AG20443 (cell line): ENCODE measurements around the gene TRIM31.

Experiments
- DNase-seq: peaks from one replicate; pipeline ENCODE4 v3.0.0; 2012; ENCODE audit warnings: low spot score, mixed read lengths

TRIM31 gene

DNA sequence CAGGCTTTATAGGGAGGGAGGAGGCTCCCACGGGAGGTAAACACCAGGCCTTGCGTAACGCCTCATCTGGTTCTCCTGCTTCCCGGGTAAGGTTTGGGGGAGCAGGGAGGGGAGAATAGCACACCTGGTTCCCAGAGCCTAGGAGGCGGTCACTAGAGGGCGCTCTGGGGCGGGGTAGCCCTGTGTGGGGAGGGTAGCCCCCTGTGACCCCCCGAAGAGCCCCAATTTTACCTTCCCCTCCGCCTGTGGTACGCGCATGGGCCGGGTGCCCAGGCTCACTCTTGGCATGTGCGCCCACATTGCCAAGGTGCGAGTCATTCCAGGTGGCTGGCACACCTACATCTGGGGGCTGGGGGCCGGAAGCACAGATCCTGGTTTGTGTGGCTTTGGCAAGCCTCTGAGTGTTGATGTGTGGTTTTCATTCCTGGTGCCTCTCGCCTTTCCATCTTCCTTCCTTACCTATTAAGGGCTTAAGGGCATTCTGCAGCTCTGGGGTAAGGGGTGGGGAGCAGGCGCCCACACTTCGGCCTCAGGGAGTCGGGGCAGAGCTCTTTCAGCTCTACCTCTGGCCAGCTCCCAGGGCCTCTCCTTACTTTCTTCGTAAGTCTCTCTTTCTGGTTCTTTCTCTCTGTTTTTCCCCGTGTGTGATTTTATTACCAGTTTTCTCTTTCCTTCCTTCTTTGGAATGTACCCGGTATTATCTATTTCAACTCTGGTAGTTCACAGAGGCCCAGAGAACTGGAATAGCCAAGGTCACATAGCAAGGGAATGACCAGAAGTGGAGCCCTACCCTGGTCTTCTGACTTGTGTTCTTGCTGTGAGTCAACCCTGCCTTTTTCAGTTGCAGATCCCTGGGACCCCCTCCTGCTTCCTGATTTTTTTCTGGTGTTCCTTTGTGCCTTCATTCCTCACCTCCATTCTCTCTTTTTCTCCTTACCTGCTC is 36.8 kb downstream of the TRIM31 start:
- peak; percentile 17 for DNase-seq

DNA sequence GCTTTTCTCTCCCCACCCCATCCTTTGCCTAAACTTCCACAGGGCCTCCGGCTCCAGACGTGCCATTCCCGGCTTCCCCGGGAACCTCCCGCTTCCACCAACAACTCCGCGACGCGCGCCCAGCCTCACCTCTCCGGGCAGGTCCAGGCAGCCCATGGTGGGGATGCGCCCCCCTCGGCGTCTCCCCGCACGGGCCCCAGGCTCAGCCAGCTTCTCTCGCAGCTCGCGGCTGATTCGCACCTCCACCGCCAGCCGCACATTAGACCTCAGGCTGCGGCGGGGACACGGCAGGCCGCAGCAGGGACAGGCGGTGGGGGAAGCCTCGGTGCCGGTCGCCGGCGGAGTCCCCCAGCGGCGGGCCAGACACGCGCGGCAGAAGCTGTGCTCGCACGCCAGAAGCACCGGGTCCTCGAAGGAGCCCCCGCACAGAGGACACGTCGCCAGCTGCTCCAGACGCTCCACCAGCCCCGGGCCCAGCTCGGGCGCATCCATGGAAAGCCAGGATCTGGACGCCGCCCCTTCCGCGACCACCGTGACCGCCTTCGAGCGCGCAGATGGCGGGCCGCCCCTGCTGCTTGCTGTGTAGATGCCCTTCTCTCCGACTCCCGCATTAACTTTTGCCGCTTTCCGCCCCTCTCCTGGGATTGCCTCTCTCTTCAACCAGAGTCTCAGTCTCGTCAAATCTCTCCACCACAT is 37.6 kb downstream of the TRIM31 start, which contains the start of gene RNF39:
Gene RNF39 (minus strand): TSS at position 676 of the 696 bp plus-strand sequence. CDS start 184 bp downstream, at position 492.
- DNase-seq = peak; percentile 20

DNA sequence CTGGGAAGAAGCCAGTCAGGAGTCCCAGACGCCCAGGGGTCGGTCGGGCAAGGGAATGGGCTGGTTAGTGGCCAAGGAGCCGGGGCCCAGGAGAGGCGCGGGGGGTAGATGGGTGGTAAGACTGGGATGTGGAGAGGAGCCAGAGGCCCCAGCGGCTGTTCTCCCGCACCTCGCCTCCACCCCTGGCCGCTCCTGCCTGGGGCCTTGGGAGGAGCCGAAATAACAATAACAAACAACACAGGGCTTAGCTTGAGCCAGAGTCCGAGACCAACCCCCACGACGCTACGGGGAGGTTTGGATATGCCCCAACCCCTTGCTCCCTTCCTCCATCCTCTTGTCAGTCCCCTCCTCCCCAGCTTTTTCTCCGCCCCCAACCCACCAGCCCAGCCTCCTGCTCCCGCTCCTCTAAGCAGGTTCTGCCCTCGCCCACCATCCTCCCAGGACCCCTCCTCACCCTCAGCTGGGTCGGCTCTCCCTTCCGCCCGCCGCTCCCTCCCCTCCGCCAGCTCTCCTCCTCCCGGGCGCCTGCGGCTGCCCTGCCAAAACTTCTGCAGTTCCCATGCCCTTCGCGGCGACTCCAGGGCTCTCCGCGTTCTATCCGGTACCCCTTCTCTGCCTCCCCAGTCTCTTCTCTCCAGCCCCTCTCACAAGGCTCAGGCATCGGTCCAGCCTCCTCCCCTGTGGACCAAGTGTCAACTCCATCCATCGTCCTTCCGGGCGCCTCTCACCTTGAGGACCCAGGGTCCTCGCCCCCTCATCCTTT is 38.4 kb downstream of the TRIM31 start:
- DNase-seq = peak; percentile 37

DNA sequence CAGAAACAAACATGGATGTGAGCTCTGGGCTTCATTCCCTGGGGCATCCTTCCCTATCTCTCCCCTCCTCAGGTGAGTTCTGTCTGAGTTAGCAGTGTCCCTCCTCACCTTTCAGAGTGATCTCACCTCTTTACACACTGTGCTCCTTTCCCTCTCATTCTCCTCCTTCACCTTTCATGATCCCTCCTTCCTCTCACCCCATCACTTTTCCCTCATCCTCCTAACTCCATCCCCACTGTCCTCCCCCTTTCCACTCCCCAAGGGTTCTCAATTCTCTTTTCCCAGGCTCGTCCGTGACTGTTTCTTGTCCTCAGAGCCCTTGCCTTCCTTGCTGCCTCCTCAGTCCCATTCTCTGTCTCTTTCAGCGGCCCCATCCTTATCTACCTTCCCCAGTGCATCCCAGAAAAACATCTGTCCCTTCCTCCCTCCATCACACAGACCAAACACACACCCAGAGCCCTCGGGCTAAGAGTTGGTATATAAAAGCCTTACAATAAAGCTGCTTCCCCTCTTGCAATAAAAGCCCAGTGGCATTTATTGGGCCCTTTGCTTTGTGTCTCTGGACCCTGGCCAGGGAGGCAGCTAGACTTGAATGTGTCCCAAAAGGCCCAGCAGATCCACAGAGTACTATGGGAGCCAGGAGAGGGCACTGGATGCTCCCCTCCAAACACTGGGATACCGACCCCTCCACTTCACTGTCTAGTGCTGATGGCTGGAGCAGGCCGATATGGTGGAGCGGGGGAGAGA is 39.2 kb downstream of the TRIM31 start:
- DNase-seq = no peak

DNA sequence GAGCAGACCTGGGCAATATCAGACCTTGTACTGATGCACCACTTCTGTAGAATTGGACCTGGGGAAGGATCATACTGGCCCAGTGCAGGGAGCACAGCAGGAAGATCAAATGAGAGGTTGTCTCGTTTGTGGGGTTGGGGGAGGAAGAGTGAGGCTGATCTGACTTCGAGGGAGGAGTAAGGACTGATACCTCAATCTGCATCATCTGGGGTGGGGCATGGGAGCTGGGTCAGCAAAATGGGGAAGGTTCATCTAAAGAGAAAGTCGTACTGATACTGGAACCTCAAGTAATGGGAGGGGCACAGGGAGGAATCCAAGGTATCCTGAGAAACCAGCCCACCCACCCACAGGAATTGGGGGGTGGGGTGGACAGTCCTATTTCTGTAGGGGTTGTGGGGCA is 41.0 kb downstream of the TRIM31 start:
- DNase-seq = no peak

DNA sequence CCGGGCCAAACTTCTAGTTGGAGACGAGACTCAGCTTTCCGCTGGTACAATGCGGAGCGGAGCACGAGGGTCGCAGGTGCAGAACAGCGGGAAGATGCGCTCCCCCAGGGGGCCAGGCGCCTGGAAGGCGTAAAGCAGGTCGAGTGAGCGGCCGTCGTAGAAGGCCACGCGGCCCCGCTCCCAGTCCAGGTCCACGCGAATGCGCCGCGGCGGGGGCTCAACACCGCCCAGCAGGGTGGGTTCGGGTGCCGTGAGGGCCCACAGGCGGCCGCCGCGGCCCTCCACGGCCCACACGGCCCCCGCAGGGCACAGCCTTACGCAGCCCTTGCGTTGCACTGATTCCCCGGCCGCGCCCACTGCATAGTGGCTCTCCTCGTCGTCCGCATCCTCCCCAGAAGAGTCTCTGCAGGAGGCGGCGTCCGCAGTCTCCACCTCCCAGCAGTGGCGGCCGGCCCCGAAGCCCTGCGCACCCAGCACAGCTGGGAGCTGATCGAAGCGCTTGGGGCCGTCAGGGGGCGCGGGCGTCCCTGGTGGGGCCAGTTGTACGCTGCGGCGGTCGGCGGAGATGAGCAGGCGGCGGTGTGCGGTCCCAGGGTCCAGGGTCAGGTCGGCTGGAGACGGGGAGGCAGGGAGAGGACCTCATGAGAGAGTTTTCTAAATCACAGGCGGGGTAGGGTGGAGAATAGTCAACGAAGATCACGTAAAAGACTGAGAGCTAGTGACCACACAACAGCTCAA is 41.6 kb downstream of the TRIM31 start:
- peak; percentile 50 for DNase-seq

DNA sequence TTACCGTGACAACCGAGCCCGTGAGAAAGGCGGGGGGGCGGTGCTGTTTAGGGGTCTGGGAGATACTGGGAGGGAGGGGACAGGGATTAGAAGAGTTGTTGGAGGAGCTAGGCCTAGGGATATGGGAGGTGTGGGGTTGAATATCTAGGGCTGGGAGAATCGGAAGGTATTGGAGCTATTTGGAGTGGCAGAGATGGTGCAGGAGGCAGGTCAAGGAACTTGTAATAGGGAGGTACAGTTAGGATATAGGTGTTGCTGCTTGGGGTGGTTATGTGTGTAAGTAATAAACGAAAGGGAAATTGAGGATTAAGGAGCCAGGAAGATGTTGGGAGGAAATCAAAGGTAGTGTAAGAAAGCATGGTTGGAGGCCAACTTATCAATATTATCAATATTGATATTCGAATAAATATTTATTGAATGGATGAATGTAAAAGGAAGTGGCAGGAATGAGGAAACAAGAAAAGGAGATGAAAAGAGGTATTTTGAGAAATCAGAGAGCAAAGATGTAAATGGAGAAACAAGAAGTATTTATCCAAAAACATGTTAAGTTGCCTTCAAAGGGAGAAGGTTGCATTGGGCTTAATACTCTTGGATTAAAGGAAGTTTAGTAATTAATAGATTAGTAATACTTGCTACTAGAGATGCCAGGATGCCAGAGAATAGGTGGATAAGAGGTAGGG is 45.3 kb downstream of the TRIM31 start:
- DNase-seq = peak; percentile 79

DNA sequence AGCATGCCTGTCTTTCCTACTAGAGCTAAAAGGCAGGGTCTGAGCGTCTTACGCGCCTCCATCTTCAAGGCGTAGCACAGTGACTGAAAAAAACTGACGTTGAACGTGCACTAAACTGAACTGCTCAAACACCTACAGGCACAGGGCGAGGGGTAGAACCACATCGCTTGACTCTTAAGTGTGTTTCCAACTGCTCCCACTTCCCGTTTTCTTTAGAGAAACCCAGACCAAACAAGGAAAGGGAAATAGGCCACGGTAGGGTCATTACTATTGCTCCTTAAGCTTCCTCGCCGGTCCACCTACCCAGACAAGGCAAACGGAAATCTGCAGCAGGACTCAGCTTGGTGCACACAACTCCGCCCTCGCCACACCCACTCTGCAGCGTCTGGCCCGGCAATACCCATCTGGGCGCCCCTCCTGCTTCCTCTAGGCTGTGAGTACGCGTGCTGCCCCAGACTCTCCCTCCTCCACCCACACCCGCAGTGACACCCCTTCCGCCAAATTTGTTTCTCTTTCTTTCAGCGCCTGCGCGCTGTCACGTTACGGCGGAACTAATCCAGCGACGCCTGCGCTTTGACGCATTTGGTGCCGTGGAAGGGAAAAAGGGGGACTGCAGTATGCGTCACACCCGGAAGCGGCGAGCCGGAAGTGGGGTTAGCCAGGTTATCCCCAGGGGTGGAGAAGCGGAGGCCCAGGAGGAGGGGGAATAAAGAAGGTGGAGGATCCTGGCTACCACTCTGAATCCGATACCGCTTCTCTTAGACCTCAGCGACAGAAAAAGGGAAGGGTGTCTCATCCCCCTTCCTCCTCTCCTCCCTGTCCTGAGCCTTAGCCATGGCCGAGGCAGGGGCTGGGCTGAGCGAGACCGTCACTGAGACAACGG is 46.1 kb downstream of the TRIM31 start, which contains the start of gene PPP1R11:
Gene PPP1R11 (plus strand): TSS at position 622 of the 883 bp plus-strand sequence. CDS start 213 bp downstream, at position 835.
- DNase-seq = peak; percentile 97

DNA sequence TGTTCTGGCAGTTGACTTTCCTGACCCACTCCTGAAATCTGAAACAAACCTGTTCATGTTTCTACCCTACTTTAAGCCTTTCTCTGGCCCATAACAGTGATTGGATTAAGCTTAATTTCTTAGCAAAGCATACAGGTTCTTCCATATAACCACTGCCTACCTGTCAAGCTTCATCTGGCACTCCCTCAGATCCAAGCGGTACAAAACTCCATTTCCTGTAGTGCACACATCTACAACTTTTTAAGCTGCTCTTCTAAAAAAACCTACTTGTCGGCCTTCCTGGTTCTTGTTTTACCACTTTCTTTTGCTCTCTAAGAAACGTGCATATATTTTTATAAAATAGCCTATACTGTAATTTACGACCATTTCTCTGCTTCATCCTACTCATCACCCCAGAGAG is 46.8 kb downstream of the TRIM31 start:
- DNase-seq = no peak

DNA sequence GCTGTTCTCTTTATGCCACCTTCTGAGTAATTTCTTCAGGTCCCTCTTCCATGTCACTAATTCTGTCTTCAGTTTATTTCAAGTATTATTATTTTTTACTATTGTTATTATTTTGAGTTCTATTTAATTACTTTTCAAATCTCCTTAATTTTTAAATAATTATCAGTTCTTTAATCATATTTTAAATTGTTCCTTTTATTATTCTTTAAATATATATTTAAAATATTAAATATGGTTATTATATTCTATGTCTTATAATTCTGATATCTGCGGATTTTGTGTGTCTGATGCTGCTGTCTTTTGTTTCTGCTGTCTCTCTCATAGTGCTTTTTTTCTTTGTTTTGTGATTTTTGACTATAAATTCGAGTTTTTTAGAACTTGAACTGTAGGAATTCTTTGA is 49.6 kb downstream of the TRIM31 start:
- no peak for DNase-seq

DNA sequence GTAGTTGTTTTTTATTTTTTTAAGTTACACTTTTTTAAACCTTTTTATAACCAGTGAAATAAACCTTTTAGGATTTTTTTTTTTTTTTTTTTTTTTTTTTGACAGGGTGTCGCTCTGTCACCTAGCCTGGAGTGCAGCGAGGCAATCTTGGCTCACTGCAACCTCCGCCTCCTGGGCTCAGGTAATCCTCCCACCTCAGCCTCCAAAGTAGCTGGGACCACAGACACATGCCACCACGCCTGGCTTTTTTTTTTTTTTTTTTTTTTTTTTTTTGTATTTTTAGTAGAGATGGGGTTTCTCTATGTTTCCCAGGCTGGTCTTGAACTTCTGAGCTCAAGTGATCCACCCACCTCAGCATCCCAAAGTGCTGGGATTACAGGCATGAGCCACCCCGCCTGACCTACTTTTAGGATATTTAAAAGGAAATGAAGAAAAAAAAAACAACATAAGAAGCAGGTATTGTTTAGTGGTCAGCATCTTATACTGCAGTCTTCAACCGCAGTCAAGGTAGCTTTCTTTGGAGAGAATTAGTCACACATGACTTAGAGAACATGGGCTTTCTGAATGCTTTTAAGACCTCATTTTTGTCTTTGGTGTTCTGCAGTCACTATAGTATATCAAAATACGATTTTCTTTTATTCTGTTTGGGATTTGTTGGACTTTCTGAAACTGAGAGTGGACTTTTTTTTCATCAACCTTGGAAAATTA is 50.3 kb downstream of the TRIM31 start:
- no peak for DNase-seq

DNA sequence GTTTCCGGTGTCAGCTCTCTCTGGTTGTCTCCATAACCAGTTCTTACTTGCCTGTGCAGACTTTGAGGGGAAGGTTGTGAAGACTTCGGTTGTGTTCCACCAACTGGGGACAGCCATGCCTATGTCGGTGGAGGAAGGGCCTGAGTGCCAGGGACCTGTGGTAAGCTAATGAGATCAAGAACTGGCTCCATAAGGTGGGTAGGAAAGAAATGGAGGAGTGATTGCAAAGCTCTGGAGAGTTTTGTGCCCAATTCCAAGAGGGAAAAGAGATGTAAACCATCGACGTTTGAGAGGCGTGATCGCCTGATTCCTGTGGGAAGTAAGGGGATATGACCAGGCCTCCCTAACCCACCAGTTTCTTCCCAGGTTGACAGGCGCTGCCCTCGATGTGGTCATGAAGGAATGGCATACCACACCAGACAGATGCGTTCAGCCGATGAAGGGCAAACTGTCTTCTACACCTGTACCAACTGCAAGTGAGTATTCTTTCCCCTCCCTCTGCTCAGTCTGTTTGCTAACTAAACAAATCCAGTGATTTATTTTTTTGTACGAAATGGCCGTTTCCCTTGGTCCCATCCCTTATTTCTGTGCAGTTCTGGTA is 50.9 kb downstream of the TRIM31 start:
- DNase-seq = peak; percentile 33

DNA sequence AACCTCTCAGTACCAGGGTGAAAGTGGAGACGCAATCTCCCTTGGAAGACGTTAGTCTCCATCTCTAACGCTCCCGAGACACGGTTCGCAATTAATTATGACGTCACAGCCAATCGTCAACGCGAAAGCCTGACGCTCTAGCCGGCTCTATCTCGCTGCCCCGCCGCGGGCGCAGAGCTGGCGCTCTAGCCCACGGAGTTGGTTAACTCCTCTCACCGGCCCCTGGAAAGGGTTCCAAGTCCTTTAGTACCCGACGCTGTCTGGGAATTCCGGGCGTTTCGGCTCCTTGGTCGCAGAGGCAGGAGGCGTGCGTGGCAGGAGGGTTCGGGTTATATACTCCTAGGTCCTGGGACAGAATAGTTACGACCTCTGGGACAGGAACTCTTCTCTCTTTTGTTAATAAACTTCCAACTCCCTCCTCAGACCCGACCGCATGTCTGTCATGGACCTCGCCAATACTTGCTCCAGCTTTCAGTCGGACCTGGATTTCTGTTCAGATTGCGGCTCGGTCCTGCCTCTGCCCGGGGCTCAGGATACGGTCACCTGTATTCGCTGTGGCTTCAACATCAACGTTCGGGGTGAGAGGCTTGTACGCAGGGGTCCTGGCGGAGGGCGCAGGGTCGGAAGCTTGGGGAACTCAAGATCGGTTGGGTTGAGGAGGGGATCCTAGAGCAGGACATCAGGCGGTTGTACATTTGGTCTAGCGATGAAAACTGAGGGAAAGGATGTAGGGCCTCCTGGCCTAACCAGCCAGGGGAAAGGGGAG is 51.6 kb downstream of the TRIM31 start, which contains the start of gene POLR1H:
Gene POLR1H (plus strand): TSS at position 174 of the 766 bp plus-strand sequence. CDS start 260 bp downstream, at position 434.
- peak; percentile 97 for DNase-seq

DNA sequence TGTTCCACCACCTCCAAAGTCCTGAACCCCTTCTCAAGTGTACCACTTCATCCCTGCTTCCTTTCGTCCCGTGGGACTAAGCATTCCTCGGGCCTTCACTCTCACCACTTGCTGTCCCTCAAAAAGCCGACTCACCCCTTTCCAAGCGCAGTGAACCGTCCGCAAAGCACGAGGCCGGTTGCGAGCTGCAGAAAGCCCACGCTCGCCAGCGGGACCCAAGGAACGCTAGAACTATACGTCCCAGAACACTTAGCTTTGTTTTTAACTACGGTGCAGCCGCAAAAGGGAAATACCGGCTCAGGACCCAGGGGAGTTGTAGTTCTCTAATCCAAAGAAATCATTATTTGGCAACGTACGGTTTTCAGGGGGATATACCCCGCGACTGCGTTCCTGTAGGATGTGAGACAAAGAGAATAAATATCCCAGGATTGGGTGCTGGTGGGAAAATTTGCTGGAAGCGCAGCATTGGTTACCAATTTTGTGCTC is 52.2 kb downstream of the TRIM31 start:
- DNase-seq = peak; percentile 53

DNA sequence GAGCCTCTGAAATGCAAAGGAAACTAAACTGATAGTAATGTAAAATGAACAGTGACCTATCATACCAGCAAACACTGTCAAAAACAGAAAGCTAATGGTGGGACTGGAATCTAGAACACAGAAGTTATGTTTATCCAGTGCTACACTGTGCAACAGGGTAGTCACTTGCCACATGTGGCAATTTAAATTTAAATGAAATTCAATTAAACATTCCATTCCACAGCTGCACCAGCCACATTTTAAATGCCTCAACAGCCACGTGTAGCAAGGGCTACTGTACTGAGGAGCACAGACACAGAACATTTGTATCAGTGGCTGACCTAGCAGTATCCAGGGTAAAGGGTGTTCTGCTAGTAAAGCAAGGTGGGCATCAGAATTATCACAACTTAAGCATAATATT is 57.4 kb downstream of the TRIM31 start:
- no peak for DNase-seq

DNA sequence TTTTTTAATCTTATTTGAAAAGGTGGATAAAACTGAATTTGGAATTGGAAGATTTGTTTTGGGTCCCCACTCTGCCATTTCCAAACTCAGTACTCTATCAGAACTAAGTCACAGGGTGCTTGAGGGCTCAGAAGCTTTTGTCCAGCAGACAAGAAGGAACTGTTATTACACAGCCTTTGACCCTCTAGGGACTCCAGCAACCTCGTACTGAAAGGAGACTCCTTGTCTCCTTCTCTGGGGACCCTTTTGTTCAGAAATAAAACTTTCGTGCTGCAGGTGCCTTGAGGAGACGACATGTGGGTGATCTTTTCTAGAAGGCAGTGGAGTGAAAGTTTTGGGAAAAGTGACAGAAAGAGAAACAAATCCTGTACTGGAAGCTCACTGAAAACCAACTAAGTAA is 59.2 kb downstream of the TRIM31 start:
- no peak for DNase-seq
